HepG2 (cell line): ENCODE results near the gene RCE1. TPM values are rescaled to one million over a fixed set of nuclear protein-coding genes. Genes with fewer than 3 reads are reported as not detected.

ENCODE experiments used
- ATAC-seq: fragments of 200-7000 bp; cut with Tn5 transposase; 3 replicates; pipeline ENCODE4 v1.9.1; 2020; ENCODE audit warnings: mild to moderate bottlenecking, moderate library complexity
- BruUV-seq: library from RNA; stranded (reverse); fragments of 400-500 nt; replicated peaks from 2 replicates; lab custom pipeline; 2021; lab: Mats Ljungman, UMichigan
- CTCF ChIA-PET: fragments of 300-600 bp; formaldehyde crosslinking; extraction: SDS; loops from one replicate; lab custom pipeline; 2021; ENCODE audit warnings: low total read pairs, inconsistent platforms, low intra/inter-chr PET ratio; lab: Yijun Ruan, JAX
- POLR2A ChIA-PET: fragments of 350-600 bp; sonication (Branson Sonifier 250); formaldehyde crosslinking; loops from one replicate; lab custom pipeline; 2020; ENCODE audit warnings: antibody characterized with exemption, inconsistent platforms; lab: Yijun Ruan, JAX
- DNase-seq: peaks from one replicate; pipeline ENCODE4 v3.0.0-alpha.2; 2015; ENCODE audit warnings: low spot score
- FAIRE-seq: peaks from 3 replicates; lab custom pipeline; 2011; peaks lifted over from hg19 to GRCh38; lab: Jason Lieb, UNC
- H2AFZ ChIP-seq: one replicate; pipeline ENCODE4 v1.6.1; 2011; ENCODE audit warnings: low read length, inconsistent platforms
- H3K27ac ChIP-seq: fragments of 300-600 bp; 3 replicates; pipeline ENCODE4 v1.8.0; 2011; ENCODE audit warnings: mixed run types, mild to moderate bottlenecking, mixed read lengths, low read length, inconsistent platforms; ENCODE audit not compliant: insufficient read depth; ENCODE audit errors: extremely low read length
- H3K27me3 ChIP-seq, 2 experiments: fragments of 200-600 bp in 1 of 2; 2 replicates in 1 of 2; 3 replicates in 1 of 2; pipeline versions ENCODE4 v1.6.0 to v1.8.0; 2011; ENCODE audit warnings: low read length in 2 of 2, mild to moderate bottlenecking in 2 of 2, moderate library complexity in 2 of 2, inconsistent platforms in 1 of 2; ENCODE audit not compliant: insufficient read depth in 2 of 2, control insufficient read depth in 1 of 2
- H3K36me3 ChIP-seq, 2 experiments: fragments of 200-600 bp in 1 of 2; replicated peaks in 1 of 2; 2 replicates in 1 of 2; 3 replicates in 1 of 2; pipeline versions ENCODE4 v1.5.1 to v1.8.0; 2011; ENCODE audit warnings: low read length in 2 of 2, inconsistent platforms in 1 of 2; ENCODE audit not compliant: insufficient read depth in 2 of 2, control insufficient read depth in 1 of 2
- H3K4me1 ChIP-seq: 2 replicates; pipeline ENCODE4 v1.5.1; 2012; ENCODE audit warnings: low read length, inconsistent platforms; ENCODE audit not compliant: insufficient read depth
- H3K4me2 ChIP-seq: 2 replicates; pipeline ENCODE4 v1.6.0; 2011; ENCODE audit warnings: low read depth, low read length, inconsistent platforms
- H3K4me3 ChIP-seq, 3 experiments: fragments of 200-600 bp in 1 of 3; sonication (generic), shearing (Covaris generic) in 1 of 3; replicated peaks in 1 of 3; 2 replicates each; pipeline ENCODE4 v1.5.1; 2011 to 2016; ENCODE audit warnings: low read length in 3 of 3, inconsistent platforms in 2 of 3, low read depth in 2 of 3, mild to moderate bottlenecking in 2 of 3, control low read depth in 1 of 3, mixed read lengths in 1 of 3; ENCODE audit not compliant: insufficient read depth in 1 of 3
- H3K79me2 ChIP-seq: one replicate; pipeline ENCODE4 v1.6.1; 2011; ENCODE audit warnings: low read length, inconsistent platforms; ENCODE audit not compliant: insufficient read depth
- H3K9ac ChIP-seq: 2 replicates; pipeline ENCODE4 v1.6.0; 2011; ENCODE audit warnings: mild to moderate bottlenecking, low read depth, low read length, inconsistent platforms; ENCODE audit not compliant: insufficient read depth
- H3K9me3 ChIP-seq: 2 replicates; pipeline ENCODE4 v1.5.1; 2012; ENCODE audit warnings: mild to moderate bottlenecking, low read length
- H4K20me1 ChIP-seq: 2 replicates; pipeline ENCODE4 v1.6.0; 2011; ENCODE audit warnings: inconsistent platforms, mild to moderate bottlenecking, low read length, moderate library complexity; ENCODE audit not compliant: insufficient read depth
- ATM ChIP-seq: fragments of 450-650 bp; IDR thresholded peaks from 2 replicates; pipeline ENCODE4 v1.7.1; 2017; ENCODE audit warnings: mild to moderate bottlenecking, borderline replicate concordance
- CCAR2 ChIP-seq: fragments of 200-400 bp; formaldehyde crosslinking; optimal IDR thresholded peaks from 2 replicates; pipeline ENCODE3; 2018; ENCODE audit warnings: low read depth, mild to moderate bottlenecking, low read length, moderate library complexity
- FOXJ3 ChIP-seq: sonication (generic); formaldehyde crosslinking; IDR thresholded peaks from 2 replicates; pipeline ENCODE4 v1.4.0; 2020; ENCODE audit warnings: missing genetic modification reagents, mild to moderate bottlenecking, borderline replicate concordance
- GABPB1 ChIP-seq: IDR thresholded peaks from 2 replicates; pipeline ENCODE4 v1.6.1; 2016; ENCODE audit warnings: mild to moderate bottlenecking, missing genetic modification reagents, moderate library complexity, missing compliant biosample characterization
- HNF1B ChIP-seq: sonication (generic); formaldehyde crosslinking; IDR thresholded peaks from 2 replicates; pipeline ENCODE4 v1.5.1; 2020; ENCODE audit warnings: mild to moderate bottlenecking, moderate library complexity, missing genetic modification reagents
- LCORL ChIP-seq, 2 experiments: fragments of 450-650 bp in 1 of 2; sonication (generic) in 1 of 2; formaldehyde crosslinking in 1 of 2; IDR thresholded peaks; 2 replicates each; pipeline versions ENCODE4 v1.5.0 to v1.6.1; 2017 to 2020; ENCODE audit warnings: antibody characterized with exemption in 1 of 2, missing genetic modification reagents in 1 of 2
- MTERF4 ChIP-seq: sonication (generic); formaldehyde crosslinking; IDR thresholded peaks from 2 replicates; pipeline ENCODE4 v1.8.0; 2023; ENCODE audit warnings: mild to moderate bottlenecking, missing genetic modification reagents
- NFRKB ChIP-seq: fragments of 450-650 bp; IDR thresholded peaks from 2 replicates; pipeline ENCODE4 v1.6.1; 2017
- PCBP2 ChIP-seq: fragments of 200-400 bp; formaldehyde crosslinking; optimal IDR thresholded peaks from 2 replicates; pipeline ENCODE3; 2018; ENCODE audit warnings: low read length, low read depth; ENCODE audit not compliant: poor library complexity, severe bottlenecking
- TCF12 ChIP-seq, 2 experiments: fragments of 450-650 bp in 1 of 2; sonication (generic) in 1 of 2; formaldehyde crosslinking in 1 of 2; IDR thresholded peaks; 2 replicates each; pipeline versions ENCODE4 v1.6.1 to v1.8.0; 2017 to 2022; ENCODE audit warnings: antibody characterized with exemption in 1 of 2, mild to moderate bottlenecking in 1 of 2, missing genetic modification reagents in 1 of 2, moderate library complexity in 1 of 2
- WIZ ChIP-seq: sonication (generic); formaldehyde crosslinking; IDR thresholded peaks from 2 replicates; pipeline ENCODE4 v1.5.1; 2020; ENCODE audit warnings: mild to moderate bottlenecking, missing genetic modification reagents
- ZBTB46 ChIP-seq: sonication (generic); formaldehyde crosslinking; IDR thresholded peaks from 2 replicates; pipeline ENCODE4 v1.4.0; 2020; ENCODE audit warnings: mild to moderate bottlenecking, missing genetic modification reagents, borderline replicate concordance
- ZNF558 ChIP-seq: sonication (generic); formaldehyde crosslinking; IDR thresholded peaks from 2 replicates; pipeline ENCODE4 v1.9.0; 2022; ENCODE audit warnings: mild to moderate bottlenecking, missing genetic modification reagents, borderline replicate concordance
- ZNF704 ChIP-seq: sonication (generic); formaldehyde crosslinking; IDR thresholded peaks from 2 replicates; pipeline ENCODE4 v1.8.1; 2023; ENCODE audit warnings: mild to moderate bottlenecking, inconsistent platforms, moderate library complexity, missing genetic modification reagents, borderline replicate concordance
- WGBS: methylation state at CpG from one replicate; pipeline ENCODE4 v1.1.6; 2017; ENCODE audit warnings: low lambda C conversion rate; 5-methylcytosine and 5-hydroxymethylcytosine counted together
- in situ Hi-C: cut with HindIII; loops from 2 replicates; pipeline ENCODE4 v1.10.0; 2017; ENCODE audit warnings: low pct_unique_long_range_greater_than_20kb; ENCODE audit not compliant: extremely low pct_ligation_motif_present
- intact Hi-C: fragments of 100-400 bp; cut with micrococcal nuclease; formaldehyde crosslinking; loops from one replicate; pipeline ENCODE4 v1.10.0; 2022; ENCODE audit not compliant: unreplicated experiment
- polyA plus RNA-seq, 8 experiments: library from polyadenylated mRNA; depleted of rRNA in 3 of 8; stranded (reverse) in 7 of 8; unstranded in 1 of 8; fragments of >200 nt; fragmentation: Illumina TruSeq in 4 of 8; extraction: Trizol in 4 of 8; gene quantifications; 2 replicates each; pipeline versions ENCODE4 v1.2.1 to v1.2.3, GENCODE V29; 2011 to 2016; ENCODE audit warnings: low read depth in 4 of 8, missing spikeins in 1 of 8, mixed read lengths in 1 of 8; ENCODE audit not compliant: insufficient read depth in 1 of 8
- total RNA-seq, 5 experiments: library from RNA; depleted of rRNA; stranded (reverse); fragments of >200 nt; fragmentation: Illumina TruSeq; extraction: Trizol; gene quantifications; 2 replicates each; pipeline ENCODE4 v1.2.3, GENCODE V29; 2016; ENCODE audit warnings: low read depth in 1 of 5

The RCE1 gene
- total and polyA plus RNA-seq, 2 of the 13 experiments (the other 11 are each of a cell fraction or from before 2014, with no cell fraction given), result 22.2 to 22.4 TPM

GRCh38 chr11:66866511-66866986 lies 23.3 kb downstream of the RCE1 start (continued):
- TF ChIP-seq ZBTB46 (CRISPR knock-in tag), result no peak
- no peak for TF ChIP-seq CCAR2
- no peak for TF ChIP-seq TCF12 (IDR thresholded peaks at IDR 0.05)
- TF ChIP-seq TCF12 (CRISPR knock-in tag; IDR thresholded peaks at IDR 0.05), result no peak
- no peak for TF ChIP-seq ZNF704 (CRISPR knock-in tag)
- no peak for TF ChIP-seq LCORL (IDR thresholded peaks at IDR 0.05)
- TF ChIP-seq LCORL (CRISPR knock-in tag; IDR thresholded peaks at IDR 0.05), result no peak
- no peak for TF ChIP-seq GABPB1 (CRISPR knock-in tag)
- TF ChIP-seq NFRKB, result no peak
- no peak for TF ChIP-seq FOXJ3 (CRISPR knock-in tag)

GRCh38 chr11:66867425-66868040 lies 24.3 kb downstream of the RCE1 start:
- H2AFZ ChIP-seq, result no peak overlapping the region
- H3K27me3 ChIP-seq, result no peaks in the 10 kb centered on the region
- ATAC-seq (no peak), DNase-seq (no peak), FAIRE-seq (no peak)
- in situ Hi-C loops, result no loop called here
- peaks cover 5% of the 10 kb centered on the region for H4K20me1 ChIP-seq
- CTCF ChIA-PET, result no interaction called here
- H3K4me2 ChIP-seq, result no peak overlapping the region
- no peaks in the 10 kb centered on the region for H3K9me3 ChIP-seq
- intact Hi-C loops, result no loop called here
- H3K9ac ChIP-seq, result no peak overlapping the region
- POLR2A ChIA-PET, result no interaction called here
- 89% methylated on average over 5 of the region's 14 CpGs for WGBS
- no peak overlapping the region for H3K27ac ChIP-seq
- H3K36me3 ChIP-seq, result peaks cover 30 to 69% of the 10 kb centered on the region in 2 experiments; a peak in 4 of 5 replicates
- no peaks in the 10 kb centered on the region for H3K79me2 ChIP-seq
- no TSS peak for BruUV-seq
- no peak overlapping the region for H3K4me3 ChIP-seq
- H3K4me1 ChIP-seq, result peaks cover 9% of the 10 kb centered on the region
- no peak for TF ChIP-seq HNF1B (CRISPR knock-in tag)
- TF ChIP-seq WIZ (CRISPR knock-in tag), result no peak
- no peak for TF ChIP-seq ZNF558 (CRISPR knock-in tag)
- TF ChIP-seq PCBP2, result no peak
- TF ChIP-seq MTERF4 (CRISPR knock-in tag), result no peak
- no peak for TF ChIP-seq ATM
